PC-9 (cell line): Measurements from ENCODE around the gene SPATA20. TPM values are rescaled to one million over a fixed set of nuclear protein-coding genes. Genes with fewer than 3 reads are reported as not detected.

Experiments
- BruUV-seq: library from RNA; stranded (reverse); fragments of 400-500 nt; replicated peaks from 2 replicates; lab custom pipeline; 2021; lab: Mats Ljungman, UMichigan
- CTCF ChIA-PET: fragments of 300-600 bp; sonication (Branson Sonifier 250); formaldehyde crosslinking; loops from one replicate; lab custom pipeline; 2022; ENCODE audit warnings: antibody characterized with exemption; lab: Charles Lee
- POLR2A ChIA-PET: fragments of 300-600 bp; sonication (Branson Sonifier 250); formaldehyde crosslinking; loops from one replicate; lab custom pipeline; 2022; ENCODE audit warnings: antibody characterized with exemption; ENCODE audit not compliant: unreplicated experiment; lab: Charles Lee
- DNase-seq, 2 experiments: peaks; one replicate each; pipeline versions ENCODE4 v3.0.0 to v3.0.0-alpha.2; 2015 to 2022; ENCODE audit warnings: mixed read lengths in 1 of 2
- H2AFZ ChIP-seq: fragments of 200-600 bp; sonication (generic); 2 replicates; pipeline ENCODE4 v1.8.1; 2017; ENCODE audit warnings: antibody characterized with exemption
- H3F3A ChIP-seq: fragments of 200-600 bp; sonication (generic); 2 replicates; pipeline ENCODE4 v1.8.1; 2017; ENCODE audit warnings: antibody characterized with exemption, mild to moderate bottlenecking, low read depth; ENCODE audit not compliant: insufficient read depth
- H3K27ac ChIP-seq: fragments of 200-600 bp; sonication (generic); 2 replicates; pipeline ENCODE4 v1.6.1; 2016; ENCODE audit warnings: mixed run types
- H3K27me3 ChIP-seq: fragments of 200-600 bp; sonication (generic); 2 replicates; pipeline ENCODE4 v1.6.1; 2016; ENCODE audit warnings: low read depth, mixed run types; ENCODE audit not compliant: insufficient read depth
- H3K36me3 ChIP-seq: fragments of 200-600 bp; sonication (generic); 2 replicates; pipeline ENCODE4 v1.6.1; 2016; ENCODE audit warnings: low read depth, mixed run types
- H3K4me1 ChIP-seq: fragments of 200-600 bp; sonication (generic); replicated peaks from 2 replicates; pipeline ENCODE4 v1.6.1; 2016; ENCODE audit warnings: mixed run types; ENCODE audit not compliant: insufficient read depth
- H3K4me2 ChIP-seq: fragments of 200-600 bp; sonication (generic); 2 replicates; pipeline ENCODE4 v1.6.1; 2017; ENCODE audit warnings: mixed run types
- H3K4me3 ChIP-seq: fragments of 200-600 bp; sonication (generic); 2 replicates; pipeline ENCODE4 v1.6.1; 2016; ENCODE audit warnings: mixed run types
- H3K79me2 ChIP-seq: fragments of 200-600 bp; sonication (generic); 2 replicates; pipeline ENCODE4 v1.6.1; 2017; ENCODE audit warnings: low read depth, mixed run types
- H3K9me2 ChIP-seq: fragments of 200-600 bp; sonication (generic); 2 replicates; pipeline ENCODE4 v1.8.1; 2017; ENCODE audit warnings: mild to moderate bottlenecking; ENCODE audit not compliant: insufficient read depth
- H3K9me3 ChIP-seq: fragments of 200-600 bp; sonication (generic); 2 replicates; pipeline ENCODE4 v1.8.1; 2016; ENCODE audit warnings: low read depth; ENCODE audit not compliant: insufficient read depth
- H4K20me1 ChIP-seq: fragments of 200-600 bp; sonication (generic); 2 replicates; pipeline ENCODE4 v1.8.1; 2017; ENCODE audit not compliant: insufficient read depth
- EZH2 ChIP-seq: fragments of 200-600 bp; sonication (generic); IDR thresholded peaks from 2 replicates; pipeline ENCODE4 v1.8.0; 2017; ENCODE audit warnings: antibody characterized with exemption, low read depth
- intact Hi-C: fragments of 100-400 bp; cut with micrococcal nuclease; formaldehyde crosslinking; loops from one replicate; pipeline ENCODE4 v1.10.0; 2022; ENCODE audit not compliant: unreplicated experiment
- total RNA-seq: library from RNA; stranded (reverse); gene quantifications from 2 replicates; pipeline ENCODE4 v1.2.3, GENCODE V29; 2021
- TF ChIP-seq, protein P1 (sequence below): fragments of 200-600 bp; sonication (generic); conservative IDR thresholded peaks from 2 replicates; pipeline ENCODE4 v1.6.1; 2017; ENCODE audit warnings: mixed run types, antibody characterized with exemption, mild to moderate bottlenecking, moderate library complexity

The SPATA20 gene
- total RNA-seq, 1 experiment from 2014 or later: 41.5 TPM

DNA sequence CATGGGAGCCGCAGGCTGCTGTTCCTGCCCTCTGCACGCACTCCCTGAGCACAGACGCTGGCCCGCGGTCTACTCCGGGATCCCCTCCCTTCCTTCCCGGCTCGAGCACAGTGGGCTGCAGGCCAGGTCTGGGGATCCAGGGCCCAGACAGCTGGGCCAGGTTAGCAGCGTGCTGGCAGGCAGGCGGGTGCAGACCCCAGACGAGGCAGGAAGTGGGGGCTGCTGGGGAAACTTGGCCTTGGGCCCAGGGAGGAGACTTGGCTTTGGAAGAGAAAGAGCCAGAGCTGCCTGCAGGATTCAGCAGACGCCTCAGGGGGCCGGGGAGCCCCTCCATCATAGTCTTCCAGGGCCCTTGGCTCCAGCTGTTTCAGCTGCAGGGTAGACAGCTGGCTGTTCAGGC lies 57.5 kb downstream of the SPATA20 start:
- H3F3A ChIP-seq: no peaks in the 10 kb centered on the region
- no peaks in the 10 kb centered on the region for H3K79me2 ChIP-seq
- H4K20me1 ChIP-seq: no peaks in the 10 kb centered on the region
- no peak overlapping the region for H3K4me3 ChIP-seq
- ChIA-PET CTCF (no interaction called here), POLR2A (no interaction called here)
- no peak overlapping the region for H3K4me2 ChIP-seq
- H2AFZ ChIP-seq: no peak overlapping the region
- H3K36me3 ChIP-seq: no peaks in the 10 kb centered on the region
- H3K4me1 ChIP-seq: no peaks in the 10 kb centered on the region
- intact Hi-C loops: no loop called here
- no peak for DNase-seq
- no TSS peak for BruUV-seq
- peaks cover 93% of the 10 kb centered on the region for H3K27me3 ChIP-seq
- H3K9me2 ChIP-seq: no peaks in the 10 kb centered on the region
- TF ChIP-seq, protein P1, sequence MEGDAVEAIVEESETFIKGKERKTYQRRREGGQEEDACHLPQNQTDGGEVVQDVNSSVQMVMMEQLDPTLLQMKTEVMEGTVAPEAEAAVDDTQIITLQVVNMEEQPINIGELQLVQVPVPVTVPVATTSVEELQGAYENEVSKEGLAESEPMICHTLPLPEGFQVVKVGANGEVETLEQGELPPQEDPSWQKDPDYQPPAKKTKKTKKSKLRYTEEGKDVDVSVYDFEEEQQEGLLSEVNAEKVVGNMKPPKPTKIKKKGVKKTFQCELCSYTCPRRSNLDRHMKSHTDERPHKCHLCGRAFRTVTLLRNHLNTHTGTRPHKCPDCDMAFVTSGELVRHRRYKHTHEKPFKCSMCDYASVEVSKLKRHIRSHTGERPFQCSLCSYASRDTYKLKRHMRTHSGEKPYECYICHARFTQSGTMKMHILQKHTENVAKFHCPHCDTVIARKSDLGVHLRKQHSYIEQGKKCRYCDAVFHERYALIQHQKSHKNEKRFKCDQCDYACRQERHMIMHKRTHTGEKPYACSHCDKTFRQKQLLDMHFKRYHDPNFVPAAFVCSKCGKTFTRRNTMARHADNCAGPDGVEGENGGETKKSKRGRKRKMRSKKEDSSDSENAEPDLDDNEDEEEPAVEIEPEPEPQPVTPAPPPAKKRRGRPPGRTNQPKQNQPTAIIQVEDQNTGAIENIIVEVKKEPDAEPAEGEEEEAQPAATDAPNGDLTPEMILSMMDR: no peak
- no peak for TF ChIP-seq EZH2
- H3K27ac ChIP-seq: no peak overlapping the region
- no peaks in the 10 kb centered on the region for H3K9me3 ChIP-seq

DNA sequence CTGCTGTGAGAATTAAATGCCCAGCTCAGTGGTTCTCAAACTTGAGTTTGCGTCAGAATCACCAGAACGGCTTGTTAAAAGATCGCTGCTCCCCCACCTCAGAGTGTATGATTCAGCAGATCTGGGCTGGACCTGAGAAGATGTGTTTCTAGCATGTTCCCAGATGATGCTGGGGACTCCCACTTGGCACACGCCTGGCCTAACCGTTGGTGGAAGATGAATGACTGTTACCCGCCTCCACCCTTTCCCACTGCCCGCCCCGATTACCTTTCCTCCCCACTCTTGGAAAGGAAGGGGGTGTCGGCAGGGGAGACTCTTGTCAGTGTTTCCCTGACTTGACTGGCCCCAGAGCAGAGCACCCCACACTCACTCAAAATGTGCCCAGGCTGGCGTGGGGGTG lies 58.5 kb downstream of the SPATA20 start:
- Histone ChIP-seq H4K20me1 (no peaks in the 10 kb centered on the region), H3K79me2 (no peaks in the 10 kb centered on the region), H3K27me3 (peaks cover 94% of the 10 kb centered on the region), H3K36me3 (no peaks in the 10 kb centered on the region), H3K4me1 (no peaks in the 10 kb centered on the region), H3K4me3 (no peak overlapping the region), H2AFZ (no peak overlapping the region), H3K4me2 (no peak overlapping the region), H3K27ac (no peak overlapping the region), H3F3A (peaks cover 3% of the 10 kb centered on the region; the same call in 1 of the 2 replicates), H3K9me2 (no peaks in the 10 kb centered on the region), H3K9me3 (no peaks in the 10 kb centered on the region)
- ChIA-PET CTCF (no interaction called here), POLR2A (no interaction called here)
- TF ChIP-seq, protein P1: no peak
- no TSS peak for BruUV-seq
- intact Hi-C loops: no loop called here
- no peak for DNase-seq

Other genes starting within 250 kb of the SPATA20 start
- 34.0 and 37.5 TPM in 2 replicates for gene XYLT2, start 201.0 kb upstream of the SPATA20 start, total RNA-seq
- 42.6 and 48.3 TPM in 2 replicates for gene MRPL27, start 174.0 kb upstream of the SPATA20 start, total RNA-seq
- gene EME1, start 173.9 kb upstream of the SPATA20 start, total RNA-seq: 18.2 and 21.0 TPM in 2 replicates
- gene LRRC59, start 149.7 kb upstream of the SPATA20 start, total RNA-seq: 72.9 and 102 TPM in 2 replicates
- gene ACSF2, start 121.0 kb upstream of the SPATA20 start, total RNA-seq: 149 and 154 TPM in 2 replicates
- not detected in 2 replicates for gene CHAD, start 78.3 kb upstream of the SPATA20 start, total RNA-seq
- gene RSAD1, start 68.3 kb upstream of the SPATA20 start, total RNA-seq: 14.8 and 15.1 TPM in 2 replicates
- 4.9 and 11.6 TPM in 2 replicates for gene MYCBPAP, start 38.7 kb upstream of the SPATA20 start, total RNA-seq
- gene EPN3, start 14.4 kb upstream of the SPATA20 start, total RNA-seq: 15.6 and 22.8 TPM in 2 replicates
- 0.28 and 0.46 TPM in 2 replicates for gene CACNA1G, start 13.5 kb downstream of the SPATA20 start, total RNA-seq
- 221 and 273 TPM in 2 replicates for gene ABCC3, start 87.7 kb downstream of the SPATA20 start, total RNA-seq
- gene ANKRD40, start 160.7 kb downstream of the SPATA20 start, total RNA-seq: 24.4 and 33.5 TPM in 2 replicates
- 147 and 212 TPM in 2 replicates for gene LUC7L3, start 172.4 kb downstream of the SPATA20 start, total RNA-seq
- not detected in 2 replicates for gene ANKRD40CL, start 220.3 kb downstream of the SPATA20 start, total RNA-seq